Nephron (organoid): Measurements from ENCODE around the gene GPC5.

Experiments
- H3K27ac Mint-ChIP-seq, 3 experiments: 2 replicates each; pipeline ENCODE4 v1.8.0; 2020; ENCODE audit warnings: mixed read lengths in 3 of 3, mild to moderate bottlenecking in 2 of 3, moderate library complexity in 1 of 3
- H3K27me3 Mint-ChIP-seq: 2 replicates; pipeline ENCODE4 v1.8.0; 2021; ENCODE audit warnings: low read depth, mild to moderate bottlenecking, moderate library complexity, mixed read lengths
- H3K36me3 Mint-ChIP-seq: 2 replicates; pipeline ENCODE4 v1.8.0; 2020; ENCODE audit warnings: low read depth, mixed read lengths
- H3K4me1 Mint-ChIP-seq: 2 replicates; pipeline ENCODE4 v1.8.0; 2020; ENCODE audit warnings: mixed read lengths
- H3K4me3 Mint-ChIP-seq, 3 experiments: 2 replicates each; pipeline ENCODE4 v1.8.0; 2020; ENCODE audit warnings: mild to moderate bottlenecking in 3 of 3, mixed read lengths in 3 of 3, moderate library complexity in 2 of 3
- H3K9me3 Mint-ChIP-seq: 2 replicates; pipeline ENCODE4 v1.8.0; 2020; ENCODE audit warnings: mixed read lengths
- CTCF ChIP-seq, 3 experiments: fragments of 200-600 bp; sonication (generic); IDR thresholded peaks; one replicate each; pipeline ENCODE4 v1.5.0; 2021; ENCODE audit warnings: antibody characterized with exemption in 3 of 3; ENCODE audit not compliant: unreplicated experiment in 3 of 3

Gene GPC5

GRCh38 chr13:91702411-91702810 is 304.0 kb downstream of the GPC5 start:
- Mint-ChIP-seq H3K9me3 (no peaks in the 10 kb centered on the region), H3K36me3 (no peaks in the 10 kb centered on the region), H3K27me3 (no peaks in the 10 kb centered on the region), H3K27ac (no peak overlapping the region), H3K4me1 (no peaks in the 10 kb centered on the region), H3K4me3 (no peak overlapping the region)
- TF ChIP-seq CTCF (IDR thresholded peaks at IDR 0.05; ENCODE audit: unreplicated experiment in 3 of 3), result no peak

- H3K9me3 Mint-ChIP-seq, result no peaks in the 10 kb centered on the region
- no peaks in the 10 kb centered on the region for H3K36me3 Mint-ChIP-seq
- no peaks in the 10 kb centered on the region for H3K27me3 Mint-ChIP-seq
- TF ChIP-seq CTCF (IDR thresholded peaks at IDR 0.05; ENCODE audit: unreplicated experiment in 3 of 3), result no peak
- H3K27ac Mint-ChIP-seq, result no peak overlapping the region
- no peak overlapping the region for H3K4me3 Mint-ChIP-seq
- H3K4me1 Mint-ChIP-seq, result no peaks in the 10 kb centered on the region
Observed at GRCh38 chr13:91704398-91704797, 306.0 kb downstream of the GPC5 start.

- Mint-ChIP-seq H3K4me1 (no peaks in the 10 kb centered on the region), H3K9me3 (no peaks in the 10 kb centered on the region), H3K36me3 (no peaks in the 10 kb centered on the region), H3K4me3 (no peak overlapping the region), H3K27ac (no peak overlapping the region), H3K27me3 (no peaks in the 10 kb centered on the region)
- no peak for TF ChIP-seq CTCF (IDR thresholded peaks at IDR 0.05; ENCODE audit: unreplicated experiment in 3 of 3)
Observed at GRCh38 chr13:91708558-91708957, 310.1 kb downstream of the GPC5 start.

- no peaks in the 10 kb centered on the region for H3K27me3 Mint-ChIP-seq
- H3K4me3 Mint-ChIP-seq, result no peak overlapping the region
- H3K4me1 Mint-ChIP-seq, result no peaks in the 10 kb centered on the region
- no peaks in the 10 kb centered on the region for H3K36me3 Mint-ChIP-seq
- no peak overlapping the region for H3K27ac Mint-ChIP-seq
- no peak for TF ChIP-seq CTCF (IDR thresholded peaks at IDR 0.05; ENCODE audit: unreplicated experiment in 3 of 3)
- no peaks in the 10 kb centered on the region for H3K9me3 Mint-ChIP-seq
Observed at GRCh38 chr13:91709180-91709579, 310.8 kb downstream of the GPC5 start.

GRCh38 chr13:91710733-91711132 is 312.3 kb downstream of the GPC5 start:
- Mint-ChIP-seq H3K4me3 (no peak overlapping the region), H3K27ac (no peak overlapping the region), H3K27me3 (no peaks in the 10 kb centered on the region), H3K4me1 (no peaks in the 10 kb centered on the region), H3K9me3 (no peaks in the 10 kb centered on the region), H3K36me3 (no peaks in the 10 kb centered on the region)
- no peak for TF ChIP-seq CTCF (IDR thresholded peaks at IDR 0.05; ENCODE audit: unreplicated experiment in 3 of 3)

GRCh38 chr13:91714855-91715254 is 316.4 kb downstream of the GPC5 start:
- H3K9me3 Mint-ChIP-seq, result no peaks in the 10 kb centered on the region
- H3K27ac Mint-ChIP-seq, result peak overlapping the region in 1 of 3 experiments; percentile 51
- no peak for TF ChIP-seq CTCF (IDR thresholded peaks at IDR 0.05; ENCODE audit: unreplicated experiment in 3 of 3)
- no peak overlapping the region for H3K4me3 Mint-ChIP-seq
- H3K36me3 Mint-ChIP-seq, result no peaks in the 10 kb centered on the region
- no peaks in the 10 kb centered on the region for H3K4me1 Mint-ChIP-seq
- H3K27me3 Mint-ChIP-seq, result no peaks in the 10 kb centered on the region
